ENCODE measurements around the gene CELF1. TPM values are rescaled to one million over a fixed set of nuclear protein-coding genes. Genes with fewer than 3 reads are reported as not detected.

CELF1 gene
- total and polyA plus RNA-seq, 9 of the 15 experiments (the other 6 are each of a cell fraction or from before 2014, with no cell fraction given), result 11.3 to 142 (median 77.4) TPM

GRCh38 chr11:47573321-47573720 lies 20.4 kb upstream of the CELF1 start:
- WGBS (ENCODE audit: insufficient coverage, low coverage, missing lambda C conversion rate), result 90% methylated on average over 11 of the region's 11 CpGs
- H3K4me2 ChIP-seq (ENCODE audit: insufficient read depth, low read length), result no peak overlapping the region
- no peak for FAIRE-seq
- in situ Hi-C loops (cut with MboI) (no loop called here), intact Hi-C loops (cut with micrococcal nuclease) (no loop called here)
- H3K4me3 ChIP-seq, result no peak overlapping the region
- H4K20me1 ChIP-seq (replicated peaks; ENCODE audit: control insufficient read depth, insufficient read depth, low read length), result no peaks in the 10 kb centered on the region
- H3K9ac ChIP-seq (ENCODE audit: insufficient read depth in 1 of 2, low read depth in 2 of 2, low read length in 2 of 2), result peak overlapping the region in 1 of 2 experiments; percentile 22; a peak in 1 of 4 replicates
- ATAC-seq, result no peak; the same call in 2 of the 3 replicates
- ChIA-PET CTCF (ENCODE audit: low intra/inter-chr PET ratio) (no interaction called here), POLR2A (interaction anchor here (1.0 to 3.1 kb wide), 6 partner anchors 8 to 18 kb away, joined by 3 to 17 read pairs (median 4); partner anchors contain the start of genes FAM180B and PTPMT1)
- peaks cover 9 to 13% of the 10 kb centered on the region in 2 experiments; a peak in 4 of 5 replicates for H3K4me1 ChIP-seq (replicated peaks in 1 of 2; ENCODE audit: control insufficient read depth in 2 of 2, insufficient read depth in 2 of 2, low read length in 2 of 2)
- H3K79me2 ChIP-seq (ENCODE audit: control insufficient read depth, insufficient read depth, low read length), result peaks cover 24% of the 10 kb centered on the region
- peak in 1 of 4 experiments; percentile 10 for DNase-seq (ENCODE audit: extremely low read depth in 1 of 4, low spot score in 3 of 4)
- H3K9me1 ChIP-seq (ENCODE audit: control insufficient read depth, insufficient read depth, low read length), result no peaks in the 10 kb centered on the region
- no peak overlapping the region for H2AFZ ChIP-seq (ENCODE audit: low read depth, low read length)
- BruUV-seq (replicated peaks), result no TSS peak
- H3K27me3 ChIP-seq (ENCODE audit: control insufficient read depth in 2 of 2, insufficient read depth in 2 of 2, low read length in 2 of 2), result no peaks in the 10 kb centered on the region
- no peaks in the 10 kb centered on the region for H3K9me3 ChIP-seq (replicated peaks; ENCODE audit: control insufficient read depth, insufficient read depth, low read depth, low read length)
- no peak overlapping the region for H3K27ac ChIP-seq (ENCODE audit: extremely low read depth, low read depth, low read length)
- TF ChIP-seq ZNF121 (CRISPR knock-in tag; conservative IDR thresholded peaks at IDR 0.05), result no peak
- TF ChIP-seq RHOXF2B (CRISPR knock-in tag; conservative IDR thresholded peaks at IDR 0.05), result no peak
- no peak for TF ChIP-seq DNMT1 (IDR thresholded peaks at IDR 0.05)
- no peak for TF ChIP-seq U2AF1 (optimal IDR thresholded peaks at IDR 0.05; ENCODE audit: low read depth, low read length)
- no peak for TF ChIP-seq SREBF1 (IDR thresholded peaks at IDR 0.05; ENCODE audit: borderline replicate concordance, low read depth, low read length)
- no peak for TF ChIP-seq KHSRP (IDR thresholded peaks at IDR 0.05)
- no peak for TF ChIP-seq SMARCA4 (IDR thresholded peaks at IDR 0.05)
- TF ChIP-seq POLR2G (IDR thresholded peaks at IDR 0.05; ENCODE audit: low read depth, low read length), result peak; percentile 50; the same call in 1 of the 2 replicates
- peak; percentile 55; the same call in 1 of the 2 replicates for TF ChIP-seq RBFOX2 (IDR thresholded peaks at IDR 0.05; ENCODE audit: low read depth, low read length)
- peak in 1 of 3 experiments; percentile 36; a peak in 1 of 6 replicates for TF ChIP-seq ZBTB11 (CRISPR knock-in tag; IDR thresholded peaks at IDR 0.05)
- no peak for TF ChIP-seq PREB (CRISPR knock-in tag; IDR thresholded peaks at IDR 0.05)
- TF ChIP-seq ZNF586 (CRISPR knock-in tag; conservative IDR thresholded peaks at IDR 0.05), result no peak
- TF ChIP-seq CLOCK (CRISPR knock-in tag; IDR thresholded peaks at IDR 0.05; ENCODE audit: borderline replicate concordance), result no peak
- H3K36me3 ChIP-seq (ENCODE audit: control insufficient read depth, insufficient read depth, low read length), result peaks cover 70% of the 10 kb centered on the region
